HEK293T (cell line): ENCODE measurements around the gene COL4A3.

Experiments used
- CTCF ChIA-PET: fragments of 350-600 bp; formaldehyde crosslinking; extraction: SDS; loops from one replicate; lab custom pipeline; 2021; ENCODE audit warnings: antibody characterized with exemption, inconsistent platforms; lab: Yijun Ruan, JAX
- POLR2A ChIA-PET: fragments of 350-600 bp; formaldehyde crosslinking; extraction: SDS; loops from one replicate; lab custom pipeline; 2020; ENCODE audit warnings: antibody characterized with exemption, inconsistent platforms; lab: Yijun Ruan, JAX
- DNase-seq: peaks from one replicate; pipeline ENCODE4 v3.0.0; 2012; ENCODE audit warnings: mixed read lengths; ENCODE audit errors: extremely low spot score
- ARNT ChIP-seq: fragments of 450-650 bp; IDR thresholded peaks from 2 replicates; pipeline ENCODE4 v1.6.1; 2017; ENCODE audit warnings: mild to moderate bottlenecking
- BHLHE40 ChIP-seq: fragments of 450-650 bp; IDR thresholded peaks from 2 replicates; pipeline ENCODE4 v1.6.1; 2016; ENCODE audit warnings: mild to moderate bottlenecking, moderate library complexity, borderline replicate concordance
- CTBP1 ChIP-seq: fragments of 450-650 bp; IDR thresholded peaks from 2 replicates; pipeline ENCODE4 v1.6.1; 2016; ENCODE audit warnings: borderline replicate concordance
- ELF4 ChIP-seq: fragments of 450-650 bp; IDR thresholded peaks from 2 replicates; pipeline ENCODE4 v1.6.1; 2017; ENCODE audit warnings: antibody characterized with exemption
- FOXA1 ChIP-seq: fragments of 450-650 bp; IDR thresholded peaks from 2 replicates; pipeline ENCODE4 v1.6.1; 2016; ENCODE audit warnings: mild to moderate bottlenecking
- FOXK2 ChIP-seq: fragments of 450-650 bp; IDR thresholded peaks from 2 replicates; pipeline ENCODE4 v1.6.1; 2016; ENCODE audit warnings: mild to moderate bottlenecking
- FOXM1 ChIP-seq: fragments of 450-650 bp; IDR thresholded peaks from 2 replicates; pipeline ENCODE4 v1.6.1; 2017; ENCODE audit warnings: mild to moderate bottlenecking, borderline replicate concordance
- HDGF ChIP-seq: fragments of 450-650 bp; IDR thresholded peaks from 2 replicates; pipeline ENCODE4 v1.6.1; 2017; ENCODE audit warnings: antibody characterized with exemption, borderline replicate concordance
- L3MBTL2 ChIP-seq: fragments of 450-650 bp; conservative IDR thresholded peaks from 2 replicates; pipeline ENCODE4 v1.6.1; 2016; ENCODE audit warnings: mild to moderate bottlenecking
- LEF1 ChIP-seq: fragments of 450-650 bp; IDR thresholded peaks from 2 replicates; pipeline ENCODE4 v1.6.1; 2017; ENCODE audit warnings: mild to moderate bottlenecking, borderline replicate concordance
- NFRKB ChIP-seq: fragments of 450-650 bp; IDR thresholded peaks from 2 replicates; pipeline ENCODE4 v1.6.1; 2016; ENCODE audit warnings: mild to moderate bottlenecking, moderate library complexity
- PKNOX1 ChIP-seq: fragments of 450-650 bp; IDR thresholded peaks from 2 replicates; pipeline ENCODE4 v1.6.1; 2016
- SP1 ChIP-seq: fragments of 450-650 bp; IDR thresholded peaks from 2 replicates; pipeline ENCODE4 v1.6.1; 2017
- SUZ12 ChIP-seq: fragments of 450-650 bp; IDR thresholded peaks from 2 replicates; pipeline ENCODE4 v1.6.1; 2016; ENCODE audit warnings: mild to moderate bottlenecking
- TARDBP ChIP-seq: fragments of 450-650 bp; IDR thresholded peaks from 2 replicates; pipeline ENCODE4 v1.6.1; 2016
- ZNF384 ChIP-seq: fragments of 450-650 bp; IDR thresholded peaks from 2 replicates; pipeline ENCODE4 v1.6.1; 2016

Gene COL4A3

GRCh38 chr2:227347117-227347516 is 182.7 kb downstream of the COL4A3 start:
- ChIA-PET CTCF (no interaction called here), POLR2A (no interaction called here)
- TF ChIP-seq NFRKB, result no peak
- no peak for TF ChIP-seq PKNOX1
- no peak for DNase-seq

- no peak for TF ChIP-seq FOXA1
- no peak for TF ChIP-seq L3MBTL2
- TF ChIP-seq ZNF384, result no peak
- TF ChIP-seq PKNOX1, result no peak
- no peak for TF ChIP-seq ELF4
- no peak for TF ChIP-seq SP1
- TF ChIP-seq CTBP1, result no peak
- no peak for TF ChIP-seq FOXM1
- no peak for TF ChIP-seq HDGF
- TF ChIP-seq BHLHE40, result no peak
- TF ChIP-seq NFRKB, result no peak
- TF ChIP-seq FOXK2, result no peak
- no peak for TF ChIP-seq SUZ12
- no peak for TF ChIP-seq LEF1
- no peak for TF ChIP-seq TARDBP
- TF ChIP-seq ARNT, result no peak
- ChIA-PET POLR2A (no interaction called here), CTCF (no interaction called here)
- DNase-seq, result no peak
These were observed 183.9 kb downstream of the COL4A3 start for GRCh38 chr2:227348324-227348723.

- POLR2A ChIA-PET, result no interaction called here
- no peak for TF ChIP-seq FOXM1
- no peak for TF ChIP-seq L3MBTL2
- TF ChIP-seq BHLHE40, result no peak
- TF ChIP-seq FOXA1, result no peak
- no peak for TF ChIP-seq SUZ12
- no peak for TF ChIP-seq TARDBP
- no peak for TF ChIP-seq NFRKB
- TF ChIP-seq CTBP1, result no peak
- CTCF ChIA-PET, result no interaction called here
- no peak for DNase-seq
These were observed 185.7 kb downstream of the COL4A3 start for GRCh38 chr2:227349989-227350612.

- TF ChIP-seq PKNOX1 (no peak), TARDBP (no peak), SUZ12 (no peak), FOXK2 (no peak), ELF4 (no peak), ARNT (no peak), LEF1 (no peak), BHLHE40 (no peak), SP1 (no peak), NFRKB (no peak), FOXA1 (no peak), ZNF384 (no peak)
- POLR2A ChIA-PET, result no interaction called here
- DNase-seq, result no peak
- CTCF ChIA-PET, result no interaction called here
These were observed 187.2 kb downstream of the COL4A3 start for GRCh38 chr2:227351639-227352038.

- ChIA-PET CTCF (no interaction called here), POLR2A (no interaction called here)
- TF ChIP-seq HDGF, result no peak
- DNase-seq, result no peak
These were observed 195.9 kb downstream of the COL4A3 start for GRCh38 chr2:227360351-227360750.

GRCh38 chr2:227363756-227364155 is 199.3 kb downstream of the COL4A3 start:
- no peak for DNase-seq
- TF ChIP-seq ELF4 (no peak), BHLHE40 (no peak), PKNOX1 (no peak), SUZ12 (no peak), SP1 (no peak)

More at GRCh38 chr2:227363756-227364155, 199.3 kb downstream of the COL4A3 start:
- ChIA-PET POLR2A (no interaction called here), CTCF (no interaction called here)
